Fibroblast of lung (primary cell): Measurements from ENCODE around the gene GNGT1.

Experiments used
- EZH2 ChIP-seq: IDR thresholded peaks from 2 replicates; pipeline ENCODE4 v1.5.1; 2012; ENCODE audit warnings: low read length, control low read depth, mild to moderate bottlenecking; ENCODE audit errors: missing control alignments
- TF ChIP-seq, protein P1 (sequence below), 2 donors: IDR thresholded peaks in 1 of 2; conservative IDR thresholded peaks in 1 of 2; 1 replicate in 1 of 2; 2 replicates in 1 of 2; pipeline ENCODE4 v1.5.1; 2011 to 2012; ENCODE audit warnings: low read length in 2 of 2, control low read depth in 1 of 2, inconsistent platforms in 1 of 2, low read depth in 1 of 2, mild to moderate bottlenecking in 1 of 2

DNA sequence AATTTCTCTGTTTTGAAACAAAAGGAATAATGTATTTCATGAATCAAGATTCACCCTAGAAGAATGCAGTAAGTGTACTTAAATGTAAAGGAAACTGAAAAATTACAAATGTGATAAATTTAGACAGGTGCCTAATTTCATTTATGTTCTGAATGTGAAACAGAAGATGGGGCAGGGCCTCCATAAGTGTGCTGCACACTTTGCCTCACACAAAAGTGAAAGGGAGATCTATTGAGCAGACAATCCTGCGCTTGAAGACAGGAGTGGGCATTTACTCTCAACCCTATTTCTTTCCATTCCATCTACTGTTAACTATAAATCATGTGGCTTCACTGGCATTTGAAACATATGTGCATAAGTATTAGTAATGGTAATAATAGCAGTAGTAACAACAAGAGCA lies 51.4 kb downstream of the GNGT1 start:
- TF ChIP-seq, protein P1, sequence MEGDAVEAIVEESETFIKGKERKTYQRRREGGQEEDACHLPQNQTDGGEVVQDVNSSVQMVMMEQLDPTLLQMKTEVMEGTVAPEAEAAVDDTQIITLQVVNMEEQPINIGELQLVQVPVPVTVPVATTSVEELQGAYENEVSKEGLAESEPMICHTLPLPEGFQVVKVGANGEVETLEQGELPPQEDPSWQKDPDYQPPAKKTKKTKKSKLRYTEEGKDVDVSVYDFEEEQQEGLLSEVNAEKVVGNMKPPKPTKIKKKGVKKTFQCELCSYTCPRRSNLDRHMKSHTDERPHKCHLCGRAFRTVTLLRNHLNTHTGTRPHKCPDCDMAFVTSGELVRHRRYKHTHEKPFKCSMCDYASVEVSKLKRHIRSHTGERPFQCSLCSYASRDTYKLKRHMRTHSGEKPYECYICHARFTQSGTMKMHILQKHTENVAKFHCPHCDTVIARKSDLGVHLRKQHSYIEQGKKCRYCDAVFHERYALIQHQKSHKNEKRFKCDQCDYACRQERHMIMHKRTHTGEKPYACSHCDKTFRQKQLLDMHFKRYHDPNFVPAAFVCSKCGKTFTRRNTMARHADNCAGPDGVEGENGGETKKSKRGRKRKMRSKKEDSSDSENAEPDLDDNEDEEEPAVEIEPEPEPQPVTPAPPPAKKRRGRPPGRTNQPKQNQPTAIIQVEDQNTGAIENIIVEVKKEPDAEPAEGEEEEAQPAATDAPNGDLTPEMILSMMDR (conservative IDR thresholded peaks at IDR 0.05 in 1 of 2, IDR thresholded peaks at IDR 0.05 in 1 of 2; ENCODE audit: low read depth in 1 of 2, low read length in 2 of 2), result no peak
- TF ChIP-seq EZH2, result no peak
